GDM1 (cell line): Measurements from ENCODE around the gene WFIKKN1.

Experiments
- DNase-seq: peaks from one replicate; lab custom pipeline; 2025; lab: John Stamatoyannopoulos, UW

Gene WFIKKN1

DNA sequence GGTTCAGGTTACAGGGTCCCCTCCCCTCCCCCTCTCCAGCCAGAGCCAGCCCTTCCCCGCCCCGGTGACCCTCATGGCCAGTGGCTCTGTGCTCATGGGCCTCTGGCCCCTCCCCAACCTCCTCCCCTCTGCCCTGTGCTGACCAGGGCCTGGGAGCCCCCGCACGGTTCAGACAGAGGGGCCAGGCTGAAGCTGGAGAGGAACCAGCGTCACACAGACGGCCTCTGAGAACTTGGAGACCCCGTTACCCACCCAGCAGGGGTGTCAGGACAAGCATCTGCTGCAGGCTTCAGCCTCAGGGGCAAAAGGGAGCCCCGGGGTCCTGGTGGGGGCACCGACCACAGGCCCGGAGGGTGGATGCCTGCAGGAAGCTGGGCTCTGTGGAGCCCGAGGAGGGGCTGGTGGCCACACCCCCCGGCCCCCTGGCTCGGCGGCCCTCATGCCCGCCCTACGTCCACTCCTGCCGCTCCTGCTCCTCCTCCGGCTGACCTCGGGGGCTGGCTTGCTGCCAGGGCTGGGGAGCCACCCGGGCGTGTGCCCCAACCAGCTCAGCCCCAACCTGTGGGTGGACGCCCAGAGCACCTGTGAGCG, at the start of gene WFIKKN1:
WFIKKN1 (plus strand) TSS at position 171 of the 591 bp plus-strand sequence; CDS start at position 440, 269 bp downstream.
- no peak for DNase-seq

- no peak for DNase-seq
Observed at GRCh38 chr16:582218-582613, 48.6 kb upstream of the WFIKKN1 start.

DNA sequence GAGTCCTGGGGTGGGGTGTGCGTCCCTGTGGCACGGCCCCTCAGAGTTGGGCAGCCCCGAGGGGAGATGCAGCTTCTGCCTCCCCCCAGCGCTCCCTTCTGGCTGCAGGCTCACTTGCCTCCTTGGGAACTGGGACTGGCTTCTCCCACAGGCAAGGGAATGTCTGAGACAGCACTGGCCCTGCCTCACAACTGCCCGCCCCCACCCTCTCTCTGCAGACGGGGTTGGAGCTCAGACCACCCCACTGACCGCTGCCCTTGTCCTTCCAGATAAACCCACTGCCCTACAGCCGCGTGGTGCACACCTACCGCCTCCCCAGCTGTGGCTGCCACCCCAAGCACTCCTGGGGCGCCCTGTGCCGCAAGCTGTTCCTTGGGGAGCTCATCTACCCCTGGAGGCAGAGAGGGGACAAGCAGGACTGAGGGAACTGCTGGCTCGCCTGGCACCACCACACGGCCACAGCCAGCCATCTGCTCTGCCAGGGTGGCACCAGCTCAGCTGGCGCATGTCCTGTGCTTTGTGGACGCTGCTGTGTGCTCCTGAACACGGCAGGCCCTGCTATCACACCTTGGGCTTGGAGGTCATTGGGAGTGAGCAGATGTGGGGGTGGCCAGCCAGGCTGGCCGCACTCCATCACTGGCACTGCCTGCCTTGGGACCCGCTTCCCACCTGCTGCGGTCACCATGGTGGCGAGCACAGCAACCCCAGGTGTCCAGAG, 48.0 kb upstream of the WFIKKN1 start:
- no peak for DNase-seq

- DNase-seq: no peak
Observed at GRCh38 chr16:583470-583814, 47.3 kb upstream of the WFIKKN1 start.

GRCh38 chr16:583815-584591, 46.8 kb upstream of the WFIKKN1 start:
- no peak for DNase-seq

GRCh38 chr16:585351-585750, 45.4 kb upstream of the WFIKKN1 start:
- DNase-seq: no peak

GRCh38 chr16:586047-586644, 44.6 kb upstream of the WFIKKN1 start:
- no peak for DNase-seq

GRCh38 chr16:586645-587590, 43.9 kb upstream of the WFIKKN1 start:
- no peak for DNase-seq

DNA sequence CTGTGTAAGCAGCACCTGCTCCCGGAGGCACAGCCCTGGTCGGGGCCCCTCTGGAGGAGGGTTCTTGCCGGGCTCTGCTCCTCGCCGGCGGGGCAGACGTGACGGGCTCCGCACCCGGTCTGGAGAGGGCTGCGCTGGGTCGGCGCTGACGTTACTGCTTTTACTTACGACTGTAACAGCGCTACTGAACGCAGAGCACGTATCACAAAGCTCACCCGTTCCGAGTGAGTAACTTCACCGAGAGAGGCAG, 42.2 kb upstream of the WFIKKN1 start:
- DNase-seq: peak; percentile 37

DNA sequence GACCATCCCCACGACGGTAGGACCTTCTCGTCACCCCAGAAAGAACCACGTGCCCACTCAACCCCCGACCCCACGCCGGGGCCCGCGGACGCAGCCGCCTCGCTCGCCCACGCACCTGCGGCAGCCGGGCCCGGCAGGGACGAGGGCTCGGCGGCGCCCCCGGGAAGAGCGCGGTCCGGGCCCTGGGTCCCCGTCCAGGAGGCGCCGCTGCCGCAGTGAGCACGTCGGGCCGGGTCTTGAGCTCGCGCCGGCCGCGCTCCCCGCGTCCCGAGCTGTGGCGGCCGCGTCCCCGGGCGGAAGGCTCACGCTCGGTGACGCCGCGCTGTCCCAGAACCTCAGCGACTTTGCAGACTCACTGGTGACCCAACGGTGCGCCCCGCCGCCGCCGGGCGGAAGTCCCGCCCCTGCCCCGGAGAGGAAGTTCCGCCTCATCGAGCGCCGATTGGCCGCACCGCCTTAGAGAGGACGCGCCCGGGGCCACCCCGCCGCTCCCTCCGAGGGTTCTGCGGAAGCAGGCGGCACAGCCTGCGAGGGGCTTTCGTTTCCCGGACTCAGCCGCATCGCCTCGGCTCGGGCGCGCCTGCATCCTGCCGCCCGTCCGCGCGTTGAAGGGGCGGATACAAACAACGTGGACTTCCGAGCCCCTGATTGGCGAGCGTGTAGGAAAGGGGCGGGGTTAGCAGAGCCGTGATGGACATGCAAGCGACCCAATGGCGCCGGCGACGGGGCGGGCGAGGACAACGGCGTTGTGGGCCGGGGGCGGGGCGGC, 41.7 kb upstream of the WFIKKN1 start:
- DNase-seq: peak; percentile 94

GRCh38 chr16:589658-590187, 41.1 kb upstream of the WFIKKN1 start, which contains the start of gene RAB40C:
Gene RAB40C (plus strand): TSS chr16:590066. CDS start chr16:590292, 226 bp downstream.
- peak; percentile 98 for DNase-seq

GRCh38 chr16:590188-590814, 40.5 kb upstream of the WFIKKN1 start:
- DNase-seq: no peak

DNA sequence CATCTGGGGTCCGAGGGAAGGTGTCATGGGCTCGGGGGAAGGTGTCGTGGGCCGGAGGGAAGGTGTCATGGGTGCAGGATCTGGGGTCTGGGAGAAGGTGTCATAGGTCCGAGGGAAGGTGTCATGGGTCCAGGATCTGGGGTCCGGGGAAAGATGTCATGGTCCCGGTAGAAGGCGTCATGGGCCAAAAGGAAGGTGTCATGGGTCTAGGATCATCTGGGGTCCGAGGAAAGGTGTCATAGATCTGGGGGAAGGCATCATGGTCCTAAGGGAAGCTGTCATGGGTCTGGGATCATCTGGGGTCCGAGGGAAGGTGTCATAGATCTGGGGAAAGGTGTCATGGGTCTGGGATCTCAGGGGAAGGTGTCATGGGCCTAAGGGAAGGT, 40.0 kb upstream of the WFIKKN1 start:
- DNase-seq: no peak

DNA sequence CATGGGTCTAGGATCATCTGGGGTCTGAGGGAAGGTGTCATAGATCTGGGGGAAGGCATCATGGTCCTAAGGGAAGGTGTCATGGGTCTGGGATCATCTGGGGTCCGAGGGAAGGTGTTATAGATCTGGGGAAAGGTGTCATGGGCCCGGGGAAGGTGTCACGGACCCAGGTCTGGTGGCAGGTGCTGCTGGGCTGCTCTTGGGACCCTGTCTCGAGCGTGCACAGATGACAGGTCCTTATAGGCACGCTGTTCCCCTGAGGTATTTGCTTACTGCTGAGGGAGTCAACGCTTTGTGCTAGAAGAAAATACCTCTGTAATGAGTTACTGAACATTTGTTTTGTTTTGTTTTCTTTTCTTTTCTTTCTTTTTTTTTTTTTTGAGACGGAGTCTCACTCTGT, 39.6 kb upstream of the WFIKKN1 start:
- DNase-seq: no peak

- no peak for DNase-seq
Observed at GRCh38 chr16:591892-592517, 38.8 kb upstream of the WFIKKN1 start.

- no peak for DNase-seq
Observed at GRCh38 chr16:592518-593306, 38.1 kb upstream of the WFIKKN1 start.

DNA sequence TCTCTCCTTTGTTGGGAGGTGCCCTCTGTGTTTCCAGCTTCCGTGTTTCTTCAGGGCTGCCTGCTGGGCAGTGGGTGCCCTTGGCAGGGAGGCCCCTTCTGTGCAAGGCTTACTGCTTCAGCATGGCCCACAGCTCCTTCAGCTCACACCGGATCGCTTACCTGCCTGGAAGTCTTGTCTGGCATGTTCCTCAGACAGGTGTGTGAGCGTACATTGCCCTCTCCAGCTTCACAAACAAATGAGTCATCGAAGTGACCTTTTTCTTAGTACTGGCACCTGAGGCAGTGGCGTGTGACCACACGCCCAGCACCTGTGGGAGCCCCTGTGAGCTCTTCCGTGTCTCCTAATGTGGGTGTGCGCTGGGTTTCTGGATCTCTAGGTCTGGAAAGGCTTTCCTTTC, 37.4 kb upstream of the WFIKKN1 start:
- no peak for DNase-seq

DNA sequence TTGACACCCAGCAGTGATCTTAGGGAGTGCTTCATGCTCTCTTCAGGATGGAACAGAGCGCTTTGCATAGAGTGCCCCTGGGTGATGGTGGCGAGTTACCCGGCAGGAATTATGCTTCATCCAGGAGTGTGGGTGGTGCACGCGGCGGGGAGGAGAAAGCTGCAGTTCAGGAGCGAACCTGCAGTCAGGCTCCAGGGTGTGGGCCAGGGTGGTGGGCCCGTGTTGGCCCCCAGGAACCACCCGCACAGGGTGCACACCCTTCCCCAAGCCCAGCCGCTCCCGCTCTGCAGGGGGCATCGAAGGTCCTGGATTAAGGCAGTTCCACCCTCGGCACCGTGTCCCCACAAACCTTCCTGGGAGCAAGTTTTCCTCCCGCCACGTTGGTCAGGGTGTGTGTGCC, 37.0 kb upstream of the WFIKKN1 start:
- DNase-seq: no peak

- DNase-seq: no peak
Observed at GRCh38 chr16:595094-595528, 35.7 kb upstream of the WFIKKN1 start.
